ENCODE measurements around the gene APBA2. TPM values are rescaled to one million over a fixed set of nuclear protein-coding genes. Genes with fewer than 3 reads are reported as not detected.
"Not testable (repeated sequence)": the region's sequence is repeated elsewhere in the genome, so short reads cannot be mapped to it uniquely, and the experiment has no call there.

The APBA2 gene
- total and polyA plus RNA-seq, 10 of the 15 experiments (the other 5 are each of a cell fraction or from before 2014, with no cell fraction given), result 0.06 to 0.26 (median 0.07) TPM; not detected in 7

DNA sequence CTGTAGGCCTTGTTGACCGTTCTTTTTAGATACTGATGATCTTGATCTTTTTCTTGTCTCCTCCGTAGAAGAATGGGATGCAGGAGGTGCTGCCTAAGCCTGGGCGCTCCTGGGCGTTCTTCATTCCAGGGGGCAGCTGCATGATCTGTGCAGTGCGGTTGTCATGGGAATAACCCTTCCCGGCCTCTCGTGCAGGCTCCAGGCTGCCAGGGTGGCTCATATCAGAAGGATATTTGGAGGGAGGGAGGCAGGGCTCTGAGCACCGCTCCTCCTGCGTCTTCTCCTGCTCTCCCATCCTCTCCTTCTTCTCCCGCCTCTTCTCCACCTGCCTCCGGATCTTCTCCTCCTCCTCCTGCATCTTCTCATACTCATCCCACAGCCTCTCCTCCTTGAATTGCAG, 43.6 kb upstream of the APBA2 start:
- H4K20me1 ChIP-seq (ENCODE audit: control insufficient read depth, insufficient read depth); H3K9ac ChIP-seq (ENCODE audit: control insufficient read depth, insufficient read depth, low read length); SMC1A ChIA-PET (ENCODE audit: uncharacterized antibody, unreplicated experiment); H3K79me2 ChIP-seq (ENCODE audit: control insufficient read depth, insufficient read depth, low read length); intact Hi-C loops (cut with micrococcal nuclease; ENCODE audit: unreplicated experiment); H3K4me3 ChIP-seq; POLR2A ChIA-PET; FAIRE-seq; in situ Hi-C loops (cut with MboI); H2AFZ ChIP-seq (ENCODE audit: control insufficient read depth, low read depth, low read length); H3K27me3 ChIP-seq (replicated peaks in 1 of 2; ENCODE audit: control insufficient read depth in 2 of 2, insufficient read depth in 2 of 2, low read length in 1 of 2); BruUV-seq (replicated peaks); H3K27ac ChIP-seq (ENCODE audit: control insufficient read depth, insufficient read depth); H3K36me3 ChIP-seq (ENCODE audit: control insufficient read depth in 2 of 2, insufficient read depth in 2 of 2, low read length in 1 of 2); CTCF ChIA-PET; DNase-seq (ENCODE audit: low read depth, low spot score); H3K4me1 ChIP-seq (ENCODE audit: control insufficient read depth, insufficient read depth, low read length); H3K4me2 ChIP-seq (ENCODE audit: control insufficient read depth, insufficient read depth); H3K9me3 ChIP-seq (replicated peaks; ENCODE audit: control insufficient read depth, insufficient read depth, low read length); RAD21 ChIA-PET (ENCODE audit: unreplicated experiment); ATAC-seq: not testable (repeated sequence)
- WGBS (ENCODE audit: insufficient coverage, insufficient replicate concordance, low lambda C conversion rate, missing lambda C conversion rate), result 55% methylated on average over 10 of the region's 11 CpGs

DNA sequence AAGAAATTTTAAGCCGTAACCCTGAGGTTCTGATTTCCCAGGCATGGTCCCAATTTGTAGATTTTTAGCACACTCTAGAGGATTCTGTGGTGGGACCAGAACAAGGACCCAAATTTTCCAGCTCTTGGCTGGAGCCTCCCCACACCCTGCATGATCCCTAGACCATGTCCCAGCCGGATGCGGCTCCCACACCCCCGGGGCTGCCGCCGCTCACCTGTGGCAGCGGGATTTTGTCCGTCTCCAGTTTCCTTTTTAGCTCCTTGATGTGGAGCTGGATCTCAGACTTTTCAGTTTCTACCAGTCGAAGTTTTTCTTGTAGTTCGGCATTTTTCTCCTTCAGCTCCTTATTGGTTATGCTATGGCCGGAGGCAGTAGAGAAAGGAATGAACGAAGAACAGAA, 42.3 kb upstream of the APBA2 start:
- H3K4me2 ChIP-seq (ENCODE audit: control insufficient read depth, insufficient read depth); CTCF ChIA-PET; H3K4me3 ChIP-seq; intact Hi-C loops (cut with micrococcal nuclease; ENCODE audit: unreplicated experiment); POLR2A ChIA-PET; H3K27ac ChIP-seq (ENCODE audit: control insufficient read depth, insufficient read depth); H3K36me3 ChIP-seq (ENCODE audit: control insufficient read depth in 2 of 2, insufficient read depth in 2 of 2, low read length in 1 of 2); H3K27me3 ChIP-seq (replicated peaks in 1 of 2; ENCODE audit: control insufficient read depth in 2 of 2, insufficient read depth in 2 of 2, low read length in 1 of 2); H3K4me1 ChIP-seq (ENCODE audit: control insufficient read depth, insufficient read depth, low read length); in situ Hi-C loops (cut with MboI); H3K9ac ChIP-seq (ENCODE audit: control insufficient read depth, insufficient read depth, low read length); H3K9me3 ChIP-seq (replicated peaks; ENCODE audit: control insufficient read depth, insufficient read depth, low read length); RAD21 ChIA-PET (ENCODE audit: unreplicated experiment); SMC1A ChIA-PET (ENCODE audit: uncharacterized antibody, unreplicated experiment); H4K20me1 ChIP-seq (ENCODE audit: control insufficient read depth, insufficient read depth); DNase-seq (ENCODE audit: low read depth, low spot score); ATAC-seq; H3K79me2 ChIP-seq (ENCODE audit: control insufficient read depth, insufficient read depth, low read length); FAIRE-seq; BruUV-seq (replicated peaks); H2AFZ ChIP-seq (ENCODE audit: control insufficient read depth, low read depth, low read length): not testable (repeated sequence)
- 69% methylated on average over 12 of the region's 12 CpGs for WGBS (ENCODE audit: insufficient coverage, insufficient replicate concordance, low lambda C conversion rate, missing lambda C conversion rate)

DNA sequence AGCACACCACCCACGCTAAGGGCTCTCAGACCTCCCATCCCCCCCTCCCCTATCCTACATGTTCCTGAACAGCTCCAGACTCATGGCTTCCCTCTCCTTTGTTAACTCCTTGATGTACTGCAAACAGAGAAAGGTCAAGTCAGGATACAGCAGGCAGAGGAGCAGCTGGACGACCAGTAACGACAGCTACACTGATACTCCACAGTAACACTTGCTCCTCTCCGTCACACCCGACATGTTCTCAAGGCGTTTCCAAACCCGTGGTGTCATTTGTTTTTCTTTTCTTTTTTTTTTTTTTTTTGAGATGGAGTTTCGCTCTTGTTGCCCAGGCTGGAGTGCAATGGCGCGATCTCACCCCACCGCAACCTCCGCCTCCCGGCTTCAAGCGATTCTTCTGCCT, 41.6 kb upstream of the APBA2 start:
- in situ Hi-C loops (cut with MboI); H3K9ac ChIP-seq (ENCODE audit: control insufficient read depth, insufficient read depth, low read length); CTCF ChIA-PET; H3K27ac ChIP-seq (ENCODE audit: control insufficient read depth, insufficient read depth); DNase-seq (ENCODE audit: low read depth, low spot score); H3K4me3 ChIP-seq; H3K79me2 ChIP-seq (ENCODE audit: control insufficient read depth, insufficient read depth, low read length); POLR2A ChIA-PET; H3K4me2 ChIP-seq (ENCODE audit: control insufficient read depth, insufficient read depth); intact Hi-C loops (cut with micrococcal nuclease; ENCODE audit: unreplicated experiment); H3K9me3 ChIP-seq (replicated peaks; ENCODE audit: control insufficient read depth, insufficient read depth, low read length); H3K4me1 ChIP-seq (ENCODE audit: control insufficient read depth, insufficient read depth, low read length); H3K36me3 ChIP-seq (ENCODE audit: control insufficient read depth in 2 of 2, insufficient read depth in 2 of 2, low read length in 1 of 2); H2AFZ ChIP-seq (ENCODE audit: control insufficient read depth, low read depth, low read length); H3K27me3 ChIP-seq (replicated peaks in 1 of 2; ENCODE audit: control insufficient read depth in 2 of 2, insufficient read depth in 2 of 2, low read length in 1 of 2); BruUV-seq (replicated peaks); FAIRE-seq; H4K20me1 ChIP-seq (ENCODE audit: control insufficient read depth, insufficient read depth); RAD21 ChIA-PET (ENCODE audit: unreplicated experiment); ATAC-seq; SMC1A ChIA-PET (ENCODE audit: uncharacterized antibody, unreplicated experiment): not testable (repeated sequence)
- 47% methylated on average over 3 of the region's 14 CpGs for WGBS (ENCODE audit: insufficient coverage, insufficient replicate concordance, low lambda C conversion rate, missing lambda C conversion rate)

DNA sequence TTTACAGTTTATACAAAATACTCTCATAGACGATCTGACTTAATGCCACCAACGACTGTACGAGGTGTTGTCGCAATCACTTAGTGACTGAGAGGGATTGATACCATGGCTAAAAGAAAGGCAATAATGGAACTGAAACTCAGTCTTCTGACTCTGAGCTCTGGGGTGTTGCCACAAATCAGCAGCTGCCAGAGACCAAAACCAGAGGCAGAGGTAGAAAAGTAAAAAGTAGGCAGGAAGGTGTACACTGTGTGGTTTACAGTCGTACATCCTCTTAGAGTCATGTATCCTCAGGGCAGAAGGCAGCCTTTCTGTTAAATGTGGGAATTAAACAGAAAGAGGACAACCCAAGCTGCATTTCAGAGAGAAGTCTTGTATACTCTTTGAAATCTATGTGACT, 38.5 kb upstream of the APBA2 start:
- H3K9me3 ChIP-seq (replicated peaks; ENCODE audit: control insufficient read depth, insufficient read depth, low read length); H2AFZ ChIP-seq (ENCODE audit: control insufficient read depth, low read depth, low read length); BruUV-seq (replicated peaks); H3K27me3 ChIP-seq (replicated peaks in 1 of 2; ENCODE audit: control insufficient read depth in 2 of 2, insufficient read depth in 2 of 2, low read length in 1 of 2); H3K4me2 ChIP-seq (ENCODE audit: control insufficient read depth, insufficient read depth); in situ Hi-C loops (cut with MboI); H4K20me1 ChIP-seq (ENCODE audit: control insufficient read depth, insufficient read depth); H3K79me2 ChIP-seq (ENCODE audit: control insufficient read depth, insufficient read depth, low read length); RAD21 ChIA-PET (ENCODE audit: unreplicated experiment); H3K9ac ChIP-seq (ENCODE audit: control insufficient read depth, insufficient read depth, low read length); SMC1A ChIA-PET (ENCODE audit: uncharacterized antibody, unreplicated experiment); intact Hi-C loops (cut with micrococcal nuclease; ENCODE audit: unreplicated experiment); H3K4me1 ChIP-seq (ENCODE audit: control insufficient read depth, insufficient read depth, low read length); H3K4me3 ChIP-seq; FAIRE-seq; H3K27ac ChIP-seq (ENCODE audit: control insufficient read depth, insufficient read depth); POLR2A ChIA-PET; H3K36me3 ChIP-seq (ENCODE audit: control insufficient read depth in 2 of 2, insufficient read depth in 2 of 2, low read length in 1 of 2); CTCF ChIA-PET; DNase-seq (ENCODE audit: low read depth, low spot score): not testable (repeated sequence)
- ATAC-seq, result peak; percentile 99
- 13% methylated on average over 5 of the region's 5 CpGs for WGBS (ENCODE audit: insufficient coverage, insufficient replicate concordance, low lambda C conversion rate, missing lambda C conversion rate)
